HG03469 (cell line): ENCODE data around the gene DICER1.
"Not testable (repeated sequence)": the region's sequence is repeated elsewhere in the genome, so short reads cannot be mapped to it uniquely, and the experiment has no call there.

Experiments used
- ATAC-seq: cut with Tn5 transposase; IDR thresholded peaks from one replicate; pipeline ENCODE4 v1.9.1; 2021; ENCODE audit warnings: mild to moderate bottlenecking, moderate library complexity, moderate number of reproducible peaks; ENCODE audit not compliant: unreplicated experiment

DICER1 gene

DNA sequence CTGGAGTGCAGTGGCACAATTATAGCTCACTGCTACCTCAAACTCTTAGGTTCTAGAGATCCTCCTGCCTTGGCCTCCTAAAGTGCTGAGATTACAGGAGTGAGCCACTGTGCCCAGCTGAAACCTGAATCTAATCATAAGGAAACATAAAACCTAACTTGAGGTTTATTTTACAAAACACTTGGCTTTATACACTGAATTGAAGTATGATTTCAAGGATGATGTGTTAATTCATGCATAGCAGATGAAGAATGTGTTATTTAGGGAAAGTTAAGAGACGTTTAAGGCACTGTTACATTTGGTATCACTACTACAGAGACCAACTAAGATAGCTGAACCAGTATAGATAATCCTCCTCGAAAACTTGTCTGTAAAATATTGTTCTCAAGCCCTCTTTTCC lies 6.4 kb downstream of the DICER1 start:
- no peak for ATAC-seq

DNA sequence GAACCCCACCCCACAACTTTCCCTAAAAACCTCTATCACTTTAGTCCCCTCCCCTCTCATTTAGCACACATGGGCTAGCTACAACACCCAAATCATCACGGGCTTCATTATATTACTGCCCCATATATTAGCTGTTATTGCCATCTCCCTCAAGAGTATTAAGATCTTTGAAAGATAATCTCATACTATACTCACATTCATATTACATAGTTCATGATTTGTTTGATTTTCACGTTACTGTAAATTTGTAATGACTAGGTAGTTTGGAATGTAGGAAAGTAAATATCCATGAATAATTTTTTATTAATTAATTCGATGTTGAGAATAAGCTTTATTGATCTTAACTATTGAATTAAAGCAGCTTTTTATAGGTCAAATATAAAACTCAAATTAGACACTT lies 7.9 kb downstream of the DICER1 start:
- no peak for ATAC-seq

- ATAC-seq: no peak
Measured at GRCh38 chr14:95147597-95147996, 9.7 kb downstream of the DICER1 start.

DNA sequence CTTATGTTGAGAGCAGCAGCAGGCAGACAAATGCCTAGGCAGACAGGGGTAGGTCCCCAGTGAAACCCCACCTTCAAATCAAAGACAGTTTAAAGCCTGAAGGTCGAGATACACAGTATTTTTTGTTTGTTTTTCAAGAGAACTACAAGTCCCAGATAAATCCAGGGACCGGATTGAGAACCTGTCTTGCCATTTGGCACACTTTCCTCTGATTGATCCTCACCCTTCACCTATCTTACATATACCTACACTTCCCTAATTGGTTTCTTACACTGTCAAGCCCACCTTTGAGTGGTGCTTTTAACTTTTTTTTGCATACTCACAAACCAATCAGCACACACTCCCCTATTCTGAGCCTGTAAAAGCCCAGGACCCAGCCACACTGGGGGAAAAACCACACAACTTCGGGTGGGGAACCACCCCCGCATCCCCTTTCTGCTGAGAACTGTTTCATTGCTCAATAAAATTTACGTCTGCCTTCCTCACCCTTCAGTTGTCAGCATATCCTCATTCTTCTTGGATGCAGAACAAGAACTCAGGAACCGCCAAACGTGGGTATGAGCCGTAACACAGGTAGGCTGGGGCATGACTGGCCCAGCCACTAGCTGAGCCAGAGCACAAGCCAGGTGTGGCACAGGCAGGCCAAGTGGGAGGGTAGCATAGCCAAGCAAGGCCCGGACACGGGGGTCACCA lies 11.1 kb downstream of the DICER1 start:
- ATAC-seq: no peak

GRCh38 chr14:95144849-95145248 lies 12.5 kb downstream of the DICER1 start:
- no peak for ATAC-seq

- no peak for ATAC-seq
Measured at GRCh38 chr14:95143808-95144620, 13.3 kb downstream of the DICER1 start.

GRCh38 chr14:95142208-95142607 lies 15.1 kb downstream of the DICER1 start:
- no peak for ATAC-seq

DNA sequence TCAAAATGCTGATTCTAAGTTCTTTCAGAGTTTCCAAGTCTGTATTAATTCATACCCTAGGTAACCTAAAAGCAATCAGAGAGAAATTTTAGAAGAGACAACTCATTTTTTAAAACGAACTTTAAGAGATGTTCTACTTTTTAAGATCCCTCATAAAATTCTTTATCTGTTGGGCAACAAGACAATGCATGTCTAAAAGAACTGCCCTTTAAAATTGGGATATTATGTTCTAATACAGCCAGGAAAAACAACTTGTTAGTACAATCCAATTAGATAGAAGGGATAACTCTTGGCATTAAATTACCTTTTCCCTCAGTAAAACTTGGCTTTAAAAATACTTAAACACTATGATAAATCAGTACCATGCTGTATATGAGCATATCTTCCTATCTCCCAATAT lies 15.6 kb downstream of the DICER1 start:
- no peak for ATAC-seq

- ATAC-seq: no peak
Measured at GRCh38 chr14:95140060-95140858, 17.1 kb downstream of the DICER1 start.

GRCh38 chr14:95138876-95139275 lies 18.5 kb downstream of the DICER1 start:
- no peak for ATAC-seq

DNA sequence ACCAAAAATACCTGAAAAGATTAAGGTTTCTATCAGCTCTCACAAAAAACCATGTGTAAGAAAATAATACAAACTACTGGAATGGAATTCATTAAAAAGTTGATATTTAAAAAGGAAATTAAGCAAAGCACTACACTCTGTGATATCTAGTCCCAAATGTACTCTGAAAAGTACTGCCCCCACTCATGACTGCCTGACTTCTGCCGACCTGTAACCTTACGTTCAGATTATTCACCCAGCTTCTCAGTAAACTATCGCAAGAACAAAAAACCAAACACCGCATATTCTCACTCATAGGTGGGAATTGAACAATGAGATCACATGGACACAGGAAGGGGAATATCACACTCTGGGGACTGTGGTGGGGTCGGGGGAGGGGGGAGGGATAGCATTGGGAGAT lies 18.9 kb downstream of the DICER1 start:
- not testable (repeated sequence) for ATAC-seq

GRCh38 chr14:95137804-95138167 lies 19.5 kb downstream of the DICER1 start:
- ATAC-seq: no peak

DNA sequence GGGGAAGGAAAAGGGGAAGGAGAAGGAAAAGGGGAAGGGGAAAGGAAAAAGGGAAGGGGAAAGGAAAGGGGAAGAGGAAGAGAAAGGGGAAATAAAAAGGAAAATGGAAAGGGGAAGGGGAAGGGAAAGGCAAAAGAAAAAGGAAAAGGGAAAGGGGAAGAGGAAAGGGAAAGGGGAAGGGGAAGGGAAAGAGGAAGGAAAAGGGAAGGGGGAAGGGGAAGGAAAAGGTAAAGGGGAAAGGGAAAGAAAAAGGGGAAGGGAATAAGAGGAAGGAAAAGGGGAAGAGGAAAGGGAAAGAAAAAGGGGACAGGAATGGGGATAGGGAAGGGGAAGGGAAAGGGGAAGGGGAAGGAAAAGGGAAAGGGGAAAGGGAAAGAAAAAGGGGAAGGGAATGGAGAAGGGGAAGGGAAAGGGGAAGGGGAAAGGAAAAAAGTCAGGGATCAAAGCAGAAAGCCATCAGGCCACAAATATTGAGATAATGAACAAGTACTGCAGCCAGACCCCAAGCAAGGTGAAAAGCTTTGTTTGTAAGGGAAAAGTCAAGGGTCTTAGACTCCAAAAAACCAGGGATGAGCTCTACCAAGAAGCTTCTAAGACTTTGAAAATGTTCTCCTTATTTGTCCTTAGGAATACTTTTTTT lies 20.0 kb downstream of the DICER1 start:
- ATAC-seq: no peak

DNA sequence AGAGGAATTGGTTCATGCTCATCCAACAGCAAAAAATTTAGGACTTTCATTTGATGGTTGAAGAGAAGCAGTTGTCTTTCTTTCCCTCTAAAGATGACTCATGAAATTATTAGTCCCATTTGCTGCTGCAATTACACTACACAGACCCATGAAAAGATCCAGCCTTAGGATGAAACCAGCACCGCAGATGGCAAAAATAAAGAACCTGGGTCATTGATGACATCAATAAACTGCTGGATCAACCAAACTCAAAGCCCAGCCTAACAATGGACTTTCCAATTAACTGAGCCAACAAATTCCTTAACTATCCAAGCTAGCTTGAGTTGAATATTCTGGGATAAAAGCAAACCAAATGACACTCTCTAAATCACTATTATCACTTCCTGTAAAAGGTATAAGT lies 20.7 kb downstream of the DICER1 start:
- no peak for ATAC-seq

DNA sequence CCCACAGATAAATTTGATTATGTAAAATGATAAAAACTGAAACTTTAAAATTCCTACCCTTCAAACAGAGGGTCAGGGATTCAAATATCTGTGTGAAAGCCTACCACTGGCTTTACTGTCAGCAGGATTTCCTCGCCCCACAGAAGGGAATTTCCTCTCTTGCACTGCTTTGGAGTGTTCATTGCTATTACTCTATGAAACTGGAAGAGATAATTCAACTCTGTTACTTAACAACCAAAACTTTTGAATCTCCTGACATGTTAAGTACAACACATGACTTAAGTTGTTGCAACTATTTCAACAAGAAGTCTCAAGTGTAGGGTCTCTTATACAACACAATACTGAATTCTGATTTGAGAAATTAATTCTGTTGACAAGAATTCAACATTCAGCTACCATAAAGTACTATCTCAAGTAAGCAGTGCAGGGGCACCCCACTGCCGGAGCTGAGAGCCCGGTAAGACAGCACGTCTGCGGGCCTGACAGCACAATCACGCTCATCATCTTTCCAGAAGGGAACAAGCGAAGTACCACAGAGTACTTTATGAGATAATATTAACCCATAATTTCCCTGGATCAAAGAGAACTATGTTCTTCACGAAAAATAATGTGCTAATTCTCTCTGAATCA lies 22.9 kb downstream of the DICER1 start:
- ATAC-seq: no peak

GRCh38 chr14:95133282-95133681 lies 24.0 kb downstream of the DICER1 start:
- no peak for ATAC-seq

DNA sequence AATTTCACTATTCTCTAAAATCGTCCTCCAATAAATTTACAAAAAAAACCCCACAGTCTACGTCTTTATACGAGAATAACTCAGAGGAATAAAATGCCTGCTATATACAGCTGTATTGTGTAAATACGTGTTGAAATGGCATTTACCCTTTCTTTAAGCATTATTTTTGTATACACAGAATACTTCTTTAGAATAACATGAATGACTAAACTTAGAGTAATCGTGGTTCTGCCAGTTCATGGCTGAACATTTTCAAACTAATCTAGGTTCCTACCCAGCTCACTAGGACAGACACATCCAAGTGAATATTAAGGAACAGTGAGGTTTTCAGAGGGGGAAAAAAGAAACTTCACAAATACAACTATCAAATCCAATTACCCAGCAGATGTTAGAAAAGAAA lies 24.6 kb downstream of the DICER1 start:
- ATAC-seq: no peak

DNA sequence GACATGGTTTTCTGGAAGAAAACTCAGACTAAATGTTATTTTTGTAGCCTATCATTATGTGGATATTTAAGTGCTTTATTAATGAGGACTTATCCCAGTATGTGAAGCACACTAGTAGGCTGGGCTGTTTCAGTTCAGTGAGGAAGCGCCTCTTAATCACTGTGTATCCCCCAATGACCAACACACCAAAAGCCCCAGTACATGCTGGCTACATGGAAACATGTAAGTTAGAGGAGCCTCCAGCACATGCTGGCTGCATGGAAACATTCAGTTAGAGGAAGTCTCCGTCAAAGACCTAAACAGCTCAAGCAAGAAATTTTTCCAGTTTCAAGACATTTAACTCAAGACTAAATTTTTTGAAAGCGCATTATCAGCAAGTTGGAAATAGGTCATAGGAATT lies 26.8 kb downstream of the DICER1 start:
- no peak for ATAC-seq

DNA sequence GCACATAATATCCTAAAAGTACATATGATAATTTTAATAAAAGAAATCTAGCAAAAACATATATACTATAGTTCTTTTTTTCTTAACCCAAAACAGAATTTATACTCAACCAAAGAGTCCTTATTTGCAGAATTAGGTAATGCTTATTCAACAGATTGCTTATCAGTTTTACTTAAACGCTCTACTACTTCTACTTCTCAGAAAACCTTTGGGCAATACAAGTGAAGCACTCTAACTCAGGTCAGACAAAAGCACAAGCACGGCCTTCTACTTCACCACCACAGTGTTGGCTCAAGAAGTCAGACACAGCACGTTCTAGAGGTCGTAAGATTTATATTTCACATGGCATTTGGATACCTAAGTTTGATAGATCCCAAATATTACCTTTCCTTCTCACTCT lies 29.2 kb downstream of the DICER1 start:
- no peak for ATAC-seq

- no peak for ATAC-seq
Measured at GRCh38 chr14:95127531-95127911, 29.8 kb downstream of the DICER1 start.
